HG03457 (cell line): ENCODE data around the gene RBPJL.

Experiments
- ATAC-seq: cut with Tn5 transposase; IDR thresholded peaks from one replicate; pipeline ENCODE4 v1.9.1; 2021; ENCODE audit warnings: moderate number of reproducible peaks; ENCODE audit not compliant: unreplicated experiment

The RBPJL gene

GRCh38 chr20:45358282-45359068 is 51.8 kb downstream of the RBPJL start:
- no peak for ATAC-seq

- no peak for ATAC-seq
These were observed 52.4 kb downstream of the RBPJL start for GRCh38 chr20:45359069-45359405.

- no peak for ATAC-seq
These were observed 52.9 kb downstream of the RBPJL start for GRCh38 chr20:45359406-45360148.

GRCh38 chr20:45361793-45362192 is 55.2 kb downstream of the RBPJL start:
- no peak for ATAC-seq

GRCh38 chr20:45362804-45363610 is 56.4 kb downstream of the RBPJL start, which contains the start of gene SYS1:
TSS of gene SYS1 (plus strand) at chr20:45363156. CDS start at chr20:45363532, 376 bp downstream.
- ATAC-seq, result peak; percentile 62

- peak; percentile 1 for ATAC-seq
These were observed 57.2 kb downstream of the RBPJL start for GRCh38 chr20:45363611-45364492.

GRCh38 chr20:45365444-45365970 is 58.9 kb downstream of the RBPJL start:
- ATAC-seq, result no peak

- ATAC-seq, result no peak
These were observed 59.6 kb downstream of the RBPJL start for GRCh38 chr20:45366192-45366591.

- no peak for ATAC-seq
These were observed 60.0 kb downstream of the RBPJL start for GRCh38 chr20:45366631-45367030.

- ATAC-seq, result no peak
These were observed 60.5 kb downstream of the RBPJL start for GRCh38 chr20:45367126-45367525.
